T-cell (primary cell): ENCODE results near the gene BPHL. TPM values are rescaled to one million over a fixed set of nuclear protein-coding genes. Genes with fewer than 3 reads are reported as not detected.

Source experiments
- ATAC-seq, 4 experiments: fragments of 200-7000 bp in 3 of 4; fragments of 150-1000 bp in 1 of 4; cut with Tn5 transposase; replicated peaks in 1 of 4; 1 replicate in 3 of 4; 2 replicates in 1 of 4; pipeline ENCODE4 v1.10.0; 2021; ENCODE audit warnings: moderate library complexity in 3 of 4, mild to moderate bottlenecking in 2 of 4, moderate number of reproducible peaks in 1 of 4
- CTCF ChIA-PET, 2 donors: fragments of 300-600 bp; sonication (Branson Sonifier 250); formaldehyde crosslinking; loops; one replicate each; lab custom pipeline; 2022; ENCODE audit warnings: antibody characterized with exemption in 2 of 2; lab: Charles Lee
- POLR2A ChIA-PET, 2 donors: fragments of 300-600 bp; sonication (Branson Sonifier 250); formaldehyde crosslinking; loops; one replicate each; lab custom pipeline; 2022; ENCODE audit warnings: antibody characterized with exemption in 2 of 2; lab: Charles Lee
- DNase-seq, 35 experiments: peaks; one replicate each; pipeline versions ENCODE4 v3.0.0 to v3.0.0-alpha.2; 2013 to 2023
- H3K27ac ChIP-seq: one replicate; pipeline ENCODE4 v1.5.1; 2013; ENCODE audit warnings: low read length
- H3K27me3 ChIP-seq, 2 experiments: replicated peaks in 1 of 2; 1 replicate in 1 of 2; 2 replicates in 1 of 2; pipeline versions ENCODE4 v1.6.1 to v1.7.0; 2013; ENCODE audit warnings: low read length in 1 of 2, mixed read lengths in 1 of 2; ENCODE audit not compliant: control insufficient read depth in 2 of 2, insufficient read depth in 2 of 2; ENCODE audit errors: extremely low read depth in 1 of 2
- H3K36me3 ChIP-seq, 2 donors: 1 replicate in 1 of 2; 2 replicates in 1 of 2; pipeline versions ENCODE4 v1.6.1 to v1.7.0; 2013; ENCODE audit warnings: low read length in 1 of 2; ENCODE audit not compliant: control insufficient read depth in 2 of 2, insufficient read depth in 1 of 2; ENCODE audit errors: extremely low read depth in 1 of 2
- H3K4me1 ChIP-seq, 2 experiments: 1 replicate in 1 of 2; 2 replicates in 1 of 2; pipeline versions ENCODE4 v1.6.1 to v1.7.0; 2013; ENCODE audit warnings: low read length in 2 of 2, mixed read lengths in 1 of 2; ENCODE audit not compliant: insufficient read depth in 2 of 2, control insufficient read depth in 1 of 2; ENCODE audit errors: extremely low read depth in 1 of 2
- H3K4me3 ChIP-seq, 2 donors: 1 replicate in 1 of 2; 2 replicates in 1 of 2; pipeline versions ENCODE4 v1.5.1 to v1.7.0; 2013; ENCODE audit warnings: mild to moderate bottlenecking in 2 of 2, low read length in 1 of 2, moderate library complexity in 1 of 2; ENCODE audit not compliant: control insufficient read depth in 1 of 2; ENCODE audit errors: extremely low read depth in 1 of 2
- H3K9me3 ChIP-seq: 2 replicates; pipeline ENCODE4 v1.7.0; 2013
- H3K27ac Mint-ChIP-seq, 2 donors: one replicate each; pipeline ENCODE4 v1.8.0; 2020 to 2021; ENCODE audit warnings: mild to moderate bottlenecking in 2 of 2, mixed read lengths in 2 of 2
- H3K27me3 Mint-ChIP-seq, 2 donors: one replicate each; pipeline ENCODE4 v1.8.0; 2021 to 2022; ENCODE audit warnings: mixed read lengths in 2 of 2
- H3K36me3 Mint-ChIP-seq: one replicate; pipeline ENCODE4 v1.8.0; 2021; ENCODE audit warnings: mixed read lengths
- H3K4me1 Mint-ChIP-seq, 3 donors: one replicate each; pipeline ENCODE4 v1.8.0; 2020 to 2022; ENCODE audit warnings: mixed read lengths in 3 of 3, mild to moderate bottlenecking in 1 of 3
- H3K4me3 Mint-ChIP-seq, 3 donors: one replicate each; pipeline ENCODE4 v1.8.0; 2020 to 2022; ENCODE audit warnings: mild to moderate bottlenecking in 3 of 3, mixed read lengths in 3 of 3, moderate library complexity in 3 of 3
- H3K9me3 Mint-ChIP-seq, 3 donors: one replicate each; pipeline ENCODE4 v1.8.0; 2020 to 2022; ENCODE audit warnings: mixed read lengths in 3 of 3
- WGBS: methylation state at CpG from one replicate; pipeline ENCODE4 v1.1.5; 2013; ENCODE audit warnings: missing lambda C conversion rate; ENCODE audit not compliant: insufficient coverage; 5-methylcytosine and 5-hydroxymethylcytosine counted together
- total RNA-seq, 35 experiments: library from RNA in 6 of 35; stranded (reverse) in 6 of 35; fragments of 120-200 nt in 1 of 35; gene quantifications; one replicate each; pipeline versions ENCODE4 v1.2.1 to v1.2.4 and lab custom pipeline; 2013 to 2026

BPHL gene
- total RNA-seq, 5 donors from 2014 or later (not counting 1 experiment from before 2014, with no cell fraction given) = 7.1 to 12.4 (median 11.0) TPM

DNA sequence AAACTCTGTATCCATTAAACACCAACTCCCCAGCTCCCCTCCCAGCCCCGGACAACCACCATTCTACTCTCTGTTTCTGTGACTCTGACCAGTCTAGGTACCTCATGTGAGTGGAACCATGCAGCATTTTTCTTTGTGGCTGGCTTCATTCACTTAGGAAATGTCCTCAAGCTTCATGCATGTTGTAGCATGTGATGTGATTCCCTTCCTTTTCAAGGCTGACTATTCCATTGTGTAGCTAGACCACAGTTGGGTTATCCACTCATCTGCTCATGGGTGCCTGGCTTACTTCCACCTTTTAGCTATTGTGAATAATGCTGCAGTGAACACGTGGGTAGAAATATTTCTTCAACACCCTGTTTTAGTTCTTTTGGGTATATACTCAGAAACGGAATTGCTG, 8.8 kb upstream of the BPHL start:
- Histone ChIP-seq H3K27ac (no peak overlapping the region), H3K27me3 (no peaks in the 10 kb centered on the region), H3K4me3 (no peak overlapping the region), H3K9me3 (no peaks in the 10 kb centered on the region), H3K4me1 (no peaks in the 10 kb centered on the region), H3K36me3 (peaks cover 9 to 85% of the 10 kb centered on the region in 2 donors)
- Mint-ChIP-seq H3K4me1 (peaks cover 0 to 10% (median 6%) of the 10 kb centered on the region in 3 donors), H3K4me3 (no peak overlapping the region), H3K27ac (no peak overlapping the region), H3K36me3 (peaks cover 62% of the 10 kb centered on the region), H3K27me3 (no peaks in the 10 kb centered on the region), H3K9me3 (no peaks in the 10 kb centered on the region)
- ChIA-PET CTCF (interaction anchor here in 1 of 2 donors (0.7 kb wide), 1 partner anchor 360 kb away, joined by 5 read pairs; no protein-coding TSS in a partner anchor), POLR2A (no interaction called here)
- DNase-seq (no peak), ATAC-seq (no peak)
- WGBS = 100% methylated on average over 1 of the region's 3 CpGs

DNA sequence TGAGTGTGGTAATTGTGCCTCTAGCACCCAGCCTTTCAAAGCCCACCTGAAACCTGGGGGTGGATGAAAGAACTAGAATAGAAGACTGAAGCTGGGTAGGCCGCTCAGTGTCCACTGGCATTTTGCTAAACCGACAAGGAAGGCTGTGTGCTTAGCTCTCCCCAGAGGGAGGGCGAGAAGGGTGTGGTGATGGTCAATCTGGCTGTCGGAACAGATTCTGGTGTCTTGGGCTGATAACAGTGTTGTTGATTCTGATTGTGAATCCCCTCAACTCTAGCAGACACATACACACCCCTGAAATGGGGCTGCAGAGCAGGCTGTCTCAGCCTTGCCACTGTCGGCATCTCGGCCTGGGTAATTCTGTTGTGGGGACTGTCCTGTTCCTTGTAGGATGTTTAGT, 4.1 kb upstream of the BPHL start:
- 100% methylated on average over 1 of the region's 6 CpGs for WGBS
- Histone ChIP-seq H3K27me3 (no peaks in the 10 kb centered on the region), H3K9me3 (no peaks in the 10 kb centered on the region), H3K4me1 (peaks cover 0 to 11% of the 10 kb centered on the region in 2 experiments), H3K36me3 (peaks cover 2 to 54% of the 10 kb centered on the region in 2 donors), H3K4me3 (no peak overlapping the region), H3K27ac (no peak overlapping the region)
- Mint-ChIP-seq H3K27ac (no peak overlapping the region), H3K27me3 (no peaks in the 10 kb centered on the region), H3K36me3 (peaks cover 28% of the 10 kb centered on the region), H3K4me1 (peaks cover 13% of the 10 kb centered on the region in 3 donors), H3K4me3 (no peak overlapping the region), H3K9me3 (no peaks in the 10 kb centered on the region)
- ChIA-PET POLR2A (interaction anchor here in 1 of 2 donors (0.6 kb wide), 1 partner anchor 828 kb away, joined by 3 read pairs; no protein-coding TSS in a partner anchor), CTCF (no interaction called here)
- no peak for ATAC-seq
- no peak for DNase-seq

DNA sequence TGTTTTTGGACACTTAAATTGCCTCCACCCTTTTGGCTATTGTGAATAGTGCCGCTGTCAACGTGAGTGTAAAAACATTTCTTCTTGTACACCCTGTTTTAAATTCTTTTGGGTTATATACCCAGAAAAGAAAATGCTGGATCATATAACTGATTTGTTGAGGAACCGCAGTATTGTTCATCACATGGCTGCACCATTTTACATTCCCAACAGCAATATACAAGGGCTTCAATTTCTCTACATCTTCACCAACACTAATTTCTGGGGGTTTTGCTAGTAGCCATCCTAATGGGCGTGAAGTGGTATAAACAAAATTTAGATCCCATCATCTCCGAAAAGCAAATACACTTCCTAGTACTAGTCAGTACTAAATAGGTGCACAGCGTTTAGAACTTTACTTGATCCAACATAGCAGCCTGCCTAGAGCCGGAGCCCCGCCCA, 579 bp upstream of the BPHL start:
- Histone ChIP-seq H3K4me1 (peaks cover 0 to 11% of the 10 kb centered on the region in 2 experiments), H3K36me3 (peaks cover 2 to 24% of the 10 kb centered on the region in 2 donors), H3K27me3 (no peaks in the 10 kb centered on the region), H3K27ac (peak overlapping the region; percentile 87), H3K9me3 (no peaks in the 10 kb centered on the region), H3K4me3 (peak overlapping the region; percentile 71 to 79)
- DNase-seq (no peak), ATAC-seq (no peak)
- H3K36me3 Mint-ChIP-seq = peaks cover 7% of the 10 kb centered on the region
- no peaks in the 10 kb centered on the region for H3K27me3 Mint-ChIP-seq
- 0% methylated on average over 4 of the region's 8 CpGs for WGBS
- POLR2A ChIA-PET = interaction anchor here in 1 of 2 donors (0.6 kb wide), 1 partner anchor 10 kb away, joined by 4 read pairs; no protein-coding TSS in a partner anchor
- peaks cover 15 to 16% (median 16%) of the 10 kb centered on the region in 3 donors for H3K4me1 Mint-ChIP-seq
- CTCF ChIA-PET = interaction anchor here in 1 of 2 donors (0.5 to 0.6 kb wide), 2 partner anchors 39 to 166 kb away, joined by 3 to 5 read pairs; partner anchors contain the start of gene TUBB2A
- H3K9me3 Mint-ChIP-seq = no peaks in the 10 kb centered on the region
- H3K4me3 Mint-ChIP-seq = peak overlapping the region; percentile 85 to 89 (median 87)
- peak overlapping the region; percentile 90 to 91 for H3K27ac Mint-ChIP-seq

DNA sequence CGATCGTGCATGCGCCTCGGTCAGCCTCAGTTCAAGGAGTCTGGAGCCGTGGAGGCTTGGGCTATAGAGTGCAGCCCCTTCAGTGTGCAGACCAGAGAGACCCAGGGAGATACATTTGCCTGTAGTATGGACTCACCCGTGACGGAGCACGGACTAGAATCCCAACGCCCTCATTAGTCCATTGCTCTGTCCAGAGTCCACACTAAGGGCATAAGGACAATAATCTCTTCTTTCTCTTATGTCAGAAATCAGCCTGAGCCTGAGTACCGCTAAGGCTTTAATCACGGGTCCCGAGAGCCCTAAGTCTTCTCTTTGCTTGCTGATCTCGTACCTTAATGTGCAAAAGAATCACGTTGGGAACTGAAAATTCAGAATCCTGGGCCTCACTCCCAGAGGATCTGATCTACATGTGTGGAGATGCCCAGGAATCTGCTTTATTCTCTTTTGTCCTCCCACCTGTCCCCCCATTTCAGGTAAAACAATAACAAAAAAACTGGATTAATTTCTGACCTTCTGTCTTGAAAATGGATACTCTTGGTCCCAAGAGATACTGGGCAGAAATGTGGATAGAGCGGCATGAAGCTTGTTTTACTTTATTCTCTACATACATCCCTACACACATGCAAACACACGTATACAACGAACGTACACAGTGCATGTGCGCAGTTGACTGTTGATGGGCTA, 671 bp downstream of the BPHL start:
- ATAC-seq = peak; percentile 24 to 29 (median 24)
- DNase-seq = peak in 1 of 35 experiments; percentile 12
- Mint-ChIP-seq H3K4me1 (peaks cover 15 to 16% (median 16%) of the 10 kb centered on the region in 3 donors), H3K4me3 (peak overlapping the region; percentile 85 to 89 (median 87)), H3K27me3 (no peaks in the 10 kb centered on the region), H3K27ac (peak overlapping the region in 1 of 2 donors; percentile 48), H3K36me3 (peaks cover 6% of the 10 kb centered on the region), H3K9me3 (no peaks in the 10 kb centered on the region)
- peak overlapping the region; percentile 71 to 79 for H3K4me3 ChIP-seq
- peaks cover 0 to 11% of the 10 kb centered on the region in 2 donors for H3K36me3 ChIP-seq
- POLR2A ChIA-PET = interaction anchor here in 1 of 2 donors (0.7 kb wide), 1 partner anchor 37 kb away, joined by 3 read pairs; no protein-coding TSS in a partner anchor
- CTCF ChIA-PET = interaction anchor here (0.7 to 1.0 kb wide), 3 partner anchors 16 to 168 kb away, joined by 3 to 4 read pairs (median 3); no protein-coding TSS in a partner anchor
- no peaks in the 10 kb centered on the region for H3K27me3 ChIP-seq
- H3K27ac ChIP-seq = no peak overlapping the region
- H3K9me3 ChIP-seq = no peaks in the 10 kb centered on the region
- WGBS = 6% methylated on average over 14 of the region's 19 CpGs
- H3K4me1 ChIP-seq = peaks cover 0 to 11% of the 10 kb centered on the region in 2 experiments

DNA sequence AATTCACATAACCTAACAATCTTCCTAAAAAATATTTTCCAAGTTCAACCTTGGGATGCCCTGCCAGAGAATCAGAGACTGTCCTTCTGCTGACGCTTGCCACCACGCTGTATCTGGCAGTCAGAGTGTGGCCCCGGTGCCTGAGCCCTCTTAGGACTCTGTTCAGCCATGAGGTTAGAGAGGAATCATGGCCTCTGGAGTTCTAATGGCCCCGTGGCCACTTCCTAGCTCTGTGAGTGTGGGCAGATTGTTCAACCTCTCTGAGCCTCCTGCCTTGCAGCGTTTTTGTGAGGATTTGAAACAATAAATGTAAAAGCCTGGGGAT, 2.2 kb downstream of the BPHL start:
- POLR2A ChIA-PET = no interaction called here
- H3K27ac Mint-ChIP-seq = no peak overlapping the region
- Histone ChIP-seq H3K27me3 (no peaks in the 10 kb centered on the region), H3K4me1 (peaks cover 0 to 11% of the 10 kb centered on the region in 2 experiments), H3K9me3 (no peaks in the 10 kb centered on the region), H3K4me3 (no peak overlapping the region), H3K27ac (no peak overlapping the region), H3K36me3 (no peaks in the 10 kb centered on the region)
- CTCF ChIA-PET = interaction anchor here (0.6 to 0.7 kb wide), 4 partner anchors 8 to 127 kb away, joined by 3 to 11 read pairs (median 4); no protein-coding TSS in a partner anchor
- H3K4me3 Mint-ChIP-seq = no peak overlapping the region
- ATAC-seq = no peak
- no peaks in the 10 kb centered on the region for H3K27me3 Mint-ChIP-seq
- no peaks in the 10 kb centered on the region for H3K36me3 Mint-ChIP-seq
- peaks cover 15 to 16% (median 16%) of the 10 kb centered on the region in 3 donors for H3K4me1 Mint-ChIP-seq
- no peak for DNase-seq
- WGBS = 74% methylated on average over 3 of the region's 5 CpGs
- H3K9me3 Mint-ChIP-seq = no peaks in the 10 kb centered on the region

DNA sequence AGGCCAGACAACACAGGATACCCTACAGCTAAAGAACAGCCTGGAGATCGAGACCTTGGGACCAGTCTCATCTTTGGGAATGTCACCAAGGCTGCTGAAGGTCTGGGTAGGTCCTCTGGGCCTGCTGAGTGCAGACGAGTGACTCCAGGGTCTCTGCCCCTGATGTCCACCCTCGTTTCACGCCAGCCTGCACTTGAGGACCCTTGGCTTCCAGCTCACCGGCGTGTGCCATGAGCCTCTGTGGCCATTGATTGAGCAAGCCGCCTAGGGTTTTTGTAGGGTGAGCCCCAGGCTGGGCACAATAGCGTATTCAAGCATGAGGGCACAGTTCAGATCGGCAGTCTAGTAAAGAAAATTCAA, 4.3 kb downstream of the BPHL start:
- no peak for ATAC-seq
- H3K27ac Mint-ChIP-seq = no peak overlapping the region
- CTCF ChIA-PET = no interaction called here

More for the DNA sequence above, 4.3 kb downstream of the BPHL start:
- Mint-ChIP-seq H3K36me3 (no peaks in the 10 kb centered on the region), H3K27me3 (no peaks in the 10 kb centered on the region), H3K4me1 (peaks cover 10 to 12% (median 10%) of the 10 kb centered on the region in 3 donors), H3K9me3 (no peaks in the 10 kb centered on the region), H3K4me3 (no peak overlapping the region)
- Histone ChIP-seq H3K36me3 (no peaks in the 10 kb centered on the region), H3K9me3 (no peaks in the 10 kb centered on the region), H3K27ac (no peak overlapping the region), H3K27me3 (no peaks in the 10 kb centered on the region), H3K4me3 (no peak overlapping the region), H3K4me1 (peaks cover 0 to 14% of the 10 kb centered on the region in 2 experiments)
- no peak for DNase-seq
- 94% methylated on average over 7 of the region's 9 CpGs for WGBS
- POLR2A ChIA-PET = no interaction called here
